ENCODE data around the gene GPRIN1. TPM values are rescaled to one million over a fixed set of nuclear protein-coding genes. Genes with fewer than 3 reads are reported as not detected.

GPRIN1 gene
- total RNA-seq, 2 donors from 2014 or later, result 0.14 to 6.6 TPM

DNA sequence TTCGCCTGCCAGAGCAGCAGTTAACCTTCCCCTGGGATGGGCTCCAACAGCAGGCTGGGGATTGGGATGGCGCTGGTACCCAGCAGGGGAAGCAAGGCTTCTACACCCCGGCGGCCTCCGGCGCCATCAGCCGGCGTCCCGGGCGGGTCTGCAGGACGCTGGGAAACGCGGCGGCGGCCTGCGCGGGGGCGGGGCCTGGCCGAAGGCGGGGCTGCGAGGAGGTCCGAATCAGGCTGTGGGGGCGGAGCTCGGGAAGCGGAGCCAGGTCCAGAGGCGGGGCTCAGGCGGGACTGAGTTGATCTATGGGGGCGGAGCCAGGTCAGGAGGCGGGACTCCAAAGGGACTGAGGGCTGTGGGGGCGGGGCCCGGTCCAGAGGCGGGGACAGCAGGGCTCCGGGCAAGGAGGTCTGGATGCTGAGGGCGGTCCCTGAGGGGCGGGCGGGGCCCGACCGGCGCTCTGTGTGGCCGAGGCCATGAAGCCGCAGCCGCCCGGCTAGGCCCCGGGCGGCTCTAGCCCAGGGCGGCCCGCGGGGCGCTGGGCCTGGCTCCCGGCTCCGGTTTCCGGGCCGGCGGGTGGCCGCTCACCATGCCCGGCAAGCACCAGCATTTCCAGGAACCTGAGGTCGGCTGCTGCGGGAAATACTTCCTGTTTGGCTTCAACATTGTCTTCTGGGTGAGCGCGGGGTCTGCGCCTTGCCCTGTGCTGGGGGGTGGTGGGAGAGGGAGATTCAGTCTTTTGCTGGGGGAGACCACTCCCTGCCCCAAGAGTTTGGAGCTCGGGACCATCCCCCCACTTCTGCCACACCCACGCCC lies 37.3 kb upstream of the GPRIN1 start, which contains the start of gene TSPAN17:
TSPAN17 (plus strand) TSS at position 455 of the 813 bp plus-strand sequence; CDS start at position 587, 132 bp downstream.
- Histone ChIP-seq H3K4me1 (replicated peaks) (peaks cover 4% of the 10 kb centered on the region), H3K27ac (peak within 1 kb of the TSS; percentile 48 to 63), H3K27me3 (replicated peaks; ENCODE audit: insufficient read depth) (no peaks in the 10 kb centered on the region), H3K36me3 (no peaks in the 10 kb centered on the region), H3K4me3 (peak within 1 kb of the TSS; percentile 54 to 64), H3K9me3 (no peaks in the 10 kb centered on the region)
- intact Hi-C loops (cut with DNase I), result loop anchor here (10.0 kb wide), 1 partner anchor 232 kb away; the partner anchor contains the start of gene CLTB
- WGBS, result under 1% methylated on average over 60 of the region's 63 CpGs
- peak; percentile 79 for TF ChIP-seq POLR2AphosphoS5 (IDR thresholded peaks at IDR 0.05)
- peak; percentile 71 for TF ChIP-seq POLR2A (IDR thresholded peaks at IDR 0.05)
- TF ChIP-seq, protein P1, sequence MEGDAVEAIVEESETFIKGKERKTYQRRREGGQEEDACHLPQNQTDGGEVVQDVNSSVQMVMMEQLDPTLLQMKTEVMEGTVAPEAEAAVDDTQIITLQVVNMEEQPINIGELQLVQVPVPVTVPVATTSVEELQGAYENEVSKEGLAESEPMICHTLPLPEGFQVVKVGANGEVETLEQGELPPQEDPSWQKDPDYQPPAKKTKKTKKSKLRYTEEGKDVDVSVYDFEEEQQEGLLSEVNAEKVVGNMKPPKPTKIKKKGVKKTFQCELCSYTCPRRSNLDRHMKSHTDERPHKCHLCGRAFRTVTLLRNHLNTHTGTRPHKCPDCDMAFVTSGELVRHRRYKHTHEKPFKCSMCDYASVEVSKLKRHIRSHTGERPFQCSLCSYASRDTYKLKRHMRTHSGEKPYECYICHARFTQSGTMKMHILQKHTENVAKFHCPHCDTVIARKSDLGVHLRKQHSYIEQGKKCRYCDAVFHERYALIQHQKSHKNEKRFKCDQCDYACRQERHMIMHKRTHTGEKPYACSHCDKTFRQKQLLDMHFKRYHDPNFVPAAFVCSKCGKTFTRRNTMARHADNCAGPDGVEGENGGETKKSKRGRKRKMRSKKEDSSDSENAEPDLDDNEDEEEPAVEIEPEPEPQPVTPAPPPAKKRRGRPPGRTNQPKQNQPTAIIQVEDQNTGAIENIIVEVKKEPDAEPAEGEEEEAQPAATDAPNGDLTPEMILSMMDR (IDR thresholded peaks at IDR 0.05), result peak in 3 of 4 experiments; percentile 12 to 46 (median 45)
- peak; percentile 100 for DNase-seq (ENCODE audit: low spot score)

DNA sequence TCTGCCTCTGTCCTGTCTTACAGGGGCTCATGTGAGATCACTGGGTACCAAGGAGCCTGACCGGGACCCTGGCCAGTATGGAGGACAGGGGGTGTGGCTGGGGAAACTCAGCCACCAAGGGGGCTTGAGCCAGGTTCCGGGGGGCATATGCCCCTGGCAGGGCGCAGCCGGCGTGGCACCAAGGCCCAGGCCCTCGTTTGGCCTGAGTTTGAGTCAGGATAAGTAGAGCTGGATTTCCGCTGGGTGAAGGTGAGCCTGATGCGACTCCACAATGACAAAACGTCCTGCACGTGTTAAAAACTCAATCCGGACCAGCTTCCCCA lies 36.7 kb upstream of the GPRIN1 start:
- intact Hi-C loops (cut with DNase I), result loop anchor here (10.0 kb wide), 1 partner anchor 232 kb away; the partner anchor contains the start of gene CLTB
- DNase-seq (ENCODE audit: low spot score), result no peak
- no peaks in the 10 kb centered on the region for H3K36me3 ChIP-seq
- TF ChIP-seq POLR2AphosphoS5 (IDR thresholded peaks at IDR 0.05), result no peak
- TF ChIP-seq POLR2A (IDR thresholded peaks at IDR 0.05), result no peak
- TF ChIP-seq, protein P1 (IDR thresholded peaks at IDR 0.05), result no peak
- H3K9me3 ChIP-seq, result no peaks in the 10 kb centered on the region
- 25% methylated on average over 11 of the region's 11 CpGs for whole genome bisulfite sequencing
- no peaks in the 10 kb centered on the region for H3K27me3 ChIP-seq (replicated peaks; ENCODE audit: insufficient read depth)
- H3K4me3 ChIP-seq, result peak overlapping the region; percentile 54 to 64
- peak overlapping the region; percentile 43 to 46 for H3K27ac ChIP-seq
- H3K4me1 ChIP-seq (replicated peaks), result peaks cover 4% of the 10 kb centered on the region

DNA sequence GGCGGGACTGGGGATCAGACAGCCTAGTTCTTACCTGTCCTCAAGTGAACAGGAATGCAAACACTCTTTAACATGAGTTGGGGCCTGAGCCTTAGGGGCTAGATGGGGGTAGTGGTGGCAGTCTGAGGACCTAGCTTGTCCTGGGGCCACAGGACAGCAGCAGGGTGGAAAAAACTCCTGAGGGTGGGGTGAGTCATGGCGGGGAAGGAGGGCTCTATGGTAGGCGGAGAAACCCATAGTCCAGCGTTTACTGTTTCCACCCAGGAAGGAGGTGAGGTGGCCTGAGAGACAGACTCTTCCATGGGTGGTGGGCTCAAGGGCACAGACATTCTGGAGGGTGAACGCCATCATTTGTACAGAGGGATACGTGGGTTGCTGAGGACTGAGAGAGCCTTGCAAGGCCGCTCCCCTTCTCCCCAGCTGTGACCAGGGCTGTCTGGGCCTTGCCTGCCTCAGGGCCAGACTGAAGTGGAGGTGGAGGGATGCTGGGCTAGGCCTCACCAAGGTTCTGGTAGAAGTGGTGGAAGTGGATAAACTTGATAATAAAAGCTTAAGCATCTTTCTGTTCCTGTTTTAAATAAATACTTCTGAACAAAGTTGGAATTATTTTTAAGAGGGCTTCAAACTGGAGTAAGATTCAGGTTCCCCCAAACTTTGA lies 36.2 kb upstream of the GPRIN1 start:
- H3K27ac ChIP-seq, result peak overlapping the region; percentile 43 to 46
- 88% methylated on average over 7 of the region's 7 CpGs for WGBS

DNA sequence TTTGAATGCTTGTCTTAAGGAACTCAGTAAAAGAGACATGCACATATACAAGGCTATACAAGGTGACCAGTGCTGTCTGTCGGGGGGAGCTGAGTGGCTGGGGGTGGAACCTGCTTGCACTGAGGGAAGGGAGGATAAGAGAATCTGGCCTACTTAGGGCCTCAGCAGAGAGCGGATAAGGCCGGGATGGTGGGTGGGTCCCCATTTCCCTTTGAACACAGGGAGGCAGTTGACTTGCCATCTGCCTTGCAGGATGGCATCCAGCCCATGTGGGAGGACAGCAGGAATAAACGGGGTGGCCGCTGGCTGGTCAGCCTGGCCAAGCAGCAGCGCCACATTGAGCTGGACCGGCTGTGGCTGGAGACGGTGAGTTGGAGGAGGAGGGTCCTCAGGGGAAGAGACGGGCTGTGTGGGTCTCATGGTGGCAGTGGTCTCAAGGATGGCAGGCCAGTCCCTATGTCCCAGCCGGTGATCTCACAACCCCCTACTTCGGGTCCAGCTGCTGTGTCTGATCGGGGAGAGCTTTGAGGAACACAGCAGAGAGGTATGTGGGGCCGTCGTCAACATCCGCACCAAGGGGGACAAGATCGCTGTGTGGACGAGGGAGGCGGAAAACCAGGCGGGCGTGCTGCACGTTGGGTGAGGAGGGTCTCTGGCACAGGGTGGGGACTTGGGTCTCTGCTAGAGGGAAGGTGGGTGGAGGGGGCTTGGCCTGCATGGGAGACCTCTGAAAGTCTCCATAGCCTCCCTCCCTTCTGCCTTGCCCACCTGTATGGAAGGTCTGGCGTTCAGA lies 35.1 kb upstream of the GPRIN1 start:
- DNase-seq (ENCODE audit: low spot score), result no peak
- H3K4me3 ChIP-seq, result no peak overlapping the region
- WGBS, result 93% methylated on average over 22 of the region's 22 CpGs
- TF ChIP-seq POLR2AphosphoS5 (IDR thresholded peaks at IDR 0.05), result no peak
- H3K36me3 ChIP-seq, result no peaks in the 10 kb centered on the region
- intact Hi-C loops (cut with DNase I), result loop anchor here (10.0 kb wide), 1 partner anchor 230 kb away; the partner anchor contains the start of gene CLTB
- H3K27me3 ChIP-seq (replicated peaks; ENCODE audit: insufficient read depth), result no peaks in the 10 kb centered on the region
- H3K4me1 ChIP-seq (replicated peaks), result peaks cover 4% of the 10 kb centered on the region
- H3K9me3 ChIP-seq, result no peaks in the 10 kb centered on the region
- H3K27ac ChIP-seq, result no peak overlapping the region

More for the DNA sequence above, 36.2 kb upstream of the GPRIN1 start:
- Histone ChIP-seq H3K4me3 (peak overlapping the region in 1 of 2 donors; percentile 64), H3K4me1 (replicated peaks) (peaks cover 4% of the 10 kb centered on the region), H3K27me3 (replicated peaks; ENCODE audit: insufficient read depth) (no peaks in the 10 kb centered on the region), H3K36me3 (no peaks in the 10 kb centered on the region), H3K9me3 (no peaks in the 10 kb centered on the region)
- intact Hi-C loops (cut with DNase I), result loop anchor here (10.0 kb wide), 1 partner anchor 231 kb away; the partner anchor contains the start of gene CLTB
- TF ChIP-seq POLR2AphosphoS5 (IDR thresholded peaks at IDR 0.05) (no peak), POLR2A (IDR thresholded peaks at IDR 0.05) (no peak)
- TF ChIP-seq, protein P1 (IDR thresholded peaks at IDR 0.05), result no peak
- no peak for DNase-seq (ENCODE audit: low spot score)
